Keratinocyte (primary cell): ENCODE measurements around the gene ABCG1.

Experiments
- EZH2 ChIP-seq: IDR thresholded peaks from one replicate; pipeline ENCODE4 v1.6.1; 2012; ENCODE audit warnings: inconsistent platforms, mild to moderate bottlenecking, low read length, moderate library complexity
- TF ChIP-seq, protein P1 (sequence below), 3 experiments: IDR thresholded peaks in 1 of 3; conservative IDR thresholded peaks in 1 of 3; optimal IDR thresholded peaks in 1 of 3; 2 replicates in 2 of 3; 3 replicates in 1 of 3; pipeline versions ENCODE3 to v1.5.1; 2011; ENCODE audit warnings: low read length in 3 of 3, mild to moderate bottlenecking in 3 of 3, moderate library complexity in 2 of 3, control low read depth in 1 of 3, inconsistent platforms in 1 of 3; ENCODE audit not compliant: insufficient read depth in 2 of 3; ENCODE audit errors: extremely low read depth in 1 of 3

DNA sequence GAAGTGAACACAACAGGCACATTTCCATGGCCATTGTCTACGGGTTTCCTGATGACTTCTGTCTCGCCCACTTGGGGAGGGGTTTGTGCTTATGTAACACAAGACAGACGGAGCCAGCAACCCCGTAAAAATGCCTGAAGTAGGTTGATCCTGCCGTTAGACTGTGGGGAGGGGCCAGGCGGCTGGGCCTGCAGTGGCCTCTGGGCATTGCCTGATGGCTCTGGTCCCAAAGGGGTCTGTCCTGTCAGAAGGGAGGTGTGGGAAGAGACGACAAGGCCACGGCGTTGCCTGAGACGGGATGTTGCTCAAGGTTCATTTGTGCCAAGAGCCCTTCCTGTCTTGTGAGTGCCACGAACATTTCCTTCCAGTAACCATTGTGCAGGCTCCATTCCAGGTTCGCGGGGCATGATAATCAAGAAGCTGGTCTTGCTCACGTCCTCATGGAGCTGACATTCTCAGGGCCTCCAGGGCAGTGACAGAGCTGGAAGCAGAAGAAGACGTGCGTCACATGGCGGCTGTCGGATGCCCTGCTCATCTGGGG, 44.7 kb downstream of the ABCG1 start:
- TF ChIP-seq, protein P1, sequence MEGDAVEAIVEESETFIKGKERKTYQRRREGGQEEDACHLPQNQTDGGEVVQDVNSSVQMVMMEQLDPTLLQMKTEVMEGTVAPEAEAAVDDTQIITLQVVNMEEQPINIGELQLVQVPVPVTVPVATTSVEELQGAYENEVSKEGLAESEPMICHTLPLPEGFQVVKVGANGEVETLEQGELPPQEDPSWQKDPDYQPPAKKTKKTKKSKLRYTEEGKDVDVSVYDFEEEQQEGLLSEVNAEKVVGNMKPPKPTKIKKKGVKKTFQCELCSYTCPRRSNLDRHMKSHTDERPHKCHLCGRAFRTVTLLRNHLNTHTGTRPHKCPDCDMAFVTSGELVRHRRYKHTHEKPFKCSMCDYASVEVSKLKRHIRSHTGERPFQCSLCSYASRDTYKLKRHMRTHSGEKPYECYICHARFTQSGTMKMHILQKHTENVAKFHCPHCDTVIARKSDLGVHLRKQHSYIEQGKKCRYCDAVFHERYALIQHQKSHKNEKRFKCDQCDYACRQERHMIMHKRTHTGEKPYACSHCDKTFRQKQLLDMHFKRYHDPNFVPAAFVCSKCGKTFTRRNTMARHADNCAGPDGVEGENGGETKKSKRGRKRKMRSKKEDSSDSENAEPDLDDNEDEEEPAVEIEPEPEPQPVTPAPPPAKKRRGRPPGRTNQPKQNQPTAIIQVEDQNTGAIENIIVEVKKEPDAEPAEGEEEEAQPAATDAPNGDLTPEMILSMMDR (optimal IDR thresholded peaks at IDR 0.05 in 1 of 3, IDR thresholded peaks at IDR 0.05 in 1 of 3, conservative IDR thresholded peaks at IDR 0.05 in 1 of 3; ENCODE audit: extremely low read depth in 1 of 3, insufficient read depth in 2 of 3, low read length in 3 of 3) = no peak
- TF ChIP-seq EZH2 = no peak
